ENCODE measurements around the gene TPI1.

Gene TPI1

DNA sequence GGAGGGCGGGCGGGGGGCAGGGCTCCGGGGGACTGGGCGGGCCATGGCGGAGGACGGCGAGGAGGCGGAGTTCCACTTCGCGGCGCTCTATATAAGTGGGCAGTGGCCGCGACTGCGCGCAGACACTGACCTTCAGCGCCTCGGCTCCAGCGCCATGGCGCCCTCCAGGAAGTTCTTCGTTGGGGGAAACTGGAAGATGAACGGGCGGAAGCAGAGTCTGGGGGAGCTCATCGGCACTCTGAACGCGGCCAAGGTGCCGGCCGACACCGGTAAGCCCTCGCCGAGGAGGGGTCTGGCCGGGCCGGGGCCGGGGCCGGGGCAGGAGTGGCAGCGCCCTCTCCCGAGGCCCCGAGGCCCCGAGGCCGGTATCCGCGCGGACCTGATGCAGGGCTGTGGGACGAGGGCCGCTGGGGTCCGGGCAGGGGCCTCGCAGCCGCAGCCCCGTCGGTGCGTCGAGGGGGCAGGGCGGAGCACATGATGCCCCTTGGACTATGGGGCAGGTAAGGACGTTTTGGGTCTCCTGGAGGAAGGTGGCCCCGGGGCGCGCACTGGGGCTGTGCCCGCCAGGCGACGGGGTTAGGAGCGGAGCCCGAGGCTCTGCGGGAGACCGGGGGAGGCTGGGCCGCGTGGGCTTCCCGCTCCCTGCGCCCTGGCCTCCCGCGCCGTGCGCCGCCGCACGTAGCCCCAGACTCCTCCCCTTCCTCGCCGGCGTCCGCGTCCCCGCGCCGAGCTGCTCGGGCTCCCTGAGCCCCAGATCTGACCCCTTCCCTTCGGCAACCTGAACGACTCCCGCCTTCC lies at the start of gene TPI1:
TSS of gene TPI1 (plus strand) at position 119 of the 798 bp plus-strand sequence. CDS start at position 155, 36 bp downstream.
- DNase-seq (ENCODE audit: low read depth in 2 of 2) = peak; percentile 58 to 75

DNA sequence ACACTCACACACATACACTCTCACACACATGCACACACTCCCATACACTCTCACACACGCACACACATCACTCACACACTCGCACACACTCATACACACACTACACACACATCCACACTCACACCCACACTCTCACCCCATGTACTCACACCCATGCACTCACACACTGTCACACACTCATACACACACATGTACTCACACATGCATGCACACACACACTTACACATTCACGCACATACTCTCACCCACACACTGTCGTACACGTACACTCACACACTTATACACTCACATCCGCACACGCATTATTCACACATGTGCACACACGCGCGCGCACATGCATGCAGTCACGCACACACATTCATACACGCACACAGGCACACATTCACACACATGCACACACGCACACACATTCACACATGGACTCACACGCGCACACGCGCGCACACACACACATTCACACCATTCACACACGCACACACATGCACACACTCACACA lies 49.6 kb upstream of the TPI1 start:
- DNase-seq (ENCODE audit: low read depth in 2 of 2) = no peak

DNA sequence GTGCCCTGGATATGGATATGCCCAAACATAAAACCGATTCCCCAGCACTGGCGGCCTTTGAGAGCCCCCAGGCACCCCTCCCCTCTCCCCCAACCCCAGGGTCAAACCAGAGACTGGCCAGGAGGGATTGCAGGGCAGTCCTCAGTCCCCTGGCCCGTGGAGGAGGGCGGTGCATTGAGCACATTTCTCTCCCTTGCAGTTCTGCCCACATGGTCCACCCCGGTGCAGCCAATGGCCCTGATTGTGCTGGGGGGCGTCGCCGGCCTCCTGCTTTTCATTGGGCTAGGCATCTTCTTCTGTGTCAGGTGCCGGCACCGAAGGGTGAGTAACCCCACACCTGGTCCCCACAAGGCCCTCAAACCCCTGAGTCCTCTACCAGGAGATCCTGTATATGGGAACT lies 49.1 kb upstream of the TPI1 start:
- no peak for DNase-seq (ENCODE audit: low read depth in 2 of 2)

DNA sequence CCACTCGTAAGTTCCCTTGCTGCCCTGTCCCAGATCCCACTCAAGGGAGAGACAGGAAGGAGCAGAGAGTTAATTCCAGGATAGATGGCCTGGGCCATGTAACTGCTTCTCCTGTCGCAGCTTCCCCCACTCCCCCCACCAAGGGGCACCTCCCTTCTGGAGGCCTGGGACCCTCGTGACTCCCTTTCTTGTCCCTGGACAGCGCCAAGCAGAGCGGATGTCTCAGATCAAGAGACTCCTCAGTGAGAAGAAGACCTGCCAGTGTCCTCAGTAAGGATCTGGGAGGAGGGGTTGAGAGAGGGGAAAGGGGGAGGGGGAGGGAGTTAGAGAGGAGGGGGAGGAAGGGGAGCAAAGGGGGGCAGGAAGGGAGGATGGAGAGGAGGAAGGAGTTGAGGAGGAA lies 48.7 kb upstream of the TPI1 start:
- DNase-seq (ENCODE audit: low read depth in 2 of 2) = no peak

DNA sequence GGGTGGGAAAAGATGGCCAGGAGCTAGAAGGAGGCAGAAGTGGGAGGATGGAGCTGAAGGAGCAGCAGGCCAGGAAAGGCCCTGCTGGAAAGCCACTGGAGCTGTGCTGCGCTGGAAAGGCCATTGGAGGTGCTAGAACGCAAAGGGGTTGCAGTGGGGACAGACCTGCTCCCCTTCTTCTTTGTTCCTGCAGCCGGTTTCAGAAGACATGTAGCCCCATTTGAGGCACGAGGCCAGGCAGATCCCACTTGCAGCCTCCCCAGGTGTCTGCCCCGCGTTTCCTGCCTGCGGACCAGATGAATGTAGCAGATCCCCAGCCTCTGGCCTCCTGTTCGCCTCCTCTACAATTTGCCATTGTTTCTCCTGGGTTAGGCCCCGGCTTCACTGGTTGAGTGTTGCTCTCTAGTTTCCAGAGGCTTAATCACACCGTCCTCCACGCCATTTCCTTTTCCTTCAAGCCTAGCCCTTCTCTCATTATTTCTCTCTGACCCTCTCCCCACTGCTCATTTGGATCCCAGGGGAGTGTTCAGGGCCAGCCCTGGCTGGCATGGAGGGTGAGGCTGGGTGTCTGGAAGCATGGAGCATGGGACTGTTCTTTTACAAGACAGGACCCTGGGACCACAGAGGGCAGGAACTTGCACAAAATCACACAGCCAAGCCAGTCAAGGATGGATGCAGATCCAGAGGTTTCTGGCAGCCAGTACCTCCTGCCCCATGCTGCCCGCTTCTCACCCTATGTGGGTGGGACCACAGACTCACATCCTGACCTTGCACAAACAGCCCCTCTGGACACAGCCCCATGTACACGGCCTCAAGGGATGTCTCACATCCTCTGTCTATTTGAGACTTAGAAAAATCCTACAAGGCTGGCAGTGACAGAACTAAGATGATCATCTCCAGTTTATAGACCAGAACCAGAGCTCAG lies 48.0 kb upstream of the TPI1 start:
- no peak for DNase-seq (ENCODE audit: low read depth in 2 of 2)

DNA sequence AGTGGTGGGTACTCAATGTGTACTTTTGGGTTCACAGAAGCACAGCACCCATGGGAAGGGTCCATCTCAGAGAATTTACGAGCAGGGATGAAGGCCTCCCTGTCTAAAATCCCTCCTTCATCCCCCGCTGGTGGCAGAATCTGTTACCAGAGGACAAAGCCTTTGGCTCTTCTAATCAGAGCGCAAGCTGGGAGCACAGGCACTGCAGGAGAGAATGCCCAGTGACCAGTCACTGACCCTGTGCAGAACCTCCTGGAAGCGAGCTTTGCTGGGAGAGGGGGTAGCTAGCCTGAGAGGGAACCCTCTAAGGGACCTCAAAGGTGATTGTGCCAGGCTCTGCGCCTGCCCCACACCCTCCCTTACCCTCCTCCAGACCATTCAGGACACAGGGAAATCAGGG lies 47.2 kb upstream of the TPI1 start:
- no peak for DNase-seq (ENCODE audit: low read depth in 2 of 2)

DNA sequence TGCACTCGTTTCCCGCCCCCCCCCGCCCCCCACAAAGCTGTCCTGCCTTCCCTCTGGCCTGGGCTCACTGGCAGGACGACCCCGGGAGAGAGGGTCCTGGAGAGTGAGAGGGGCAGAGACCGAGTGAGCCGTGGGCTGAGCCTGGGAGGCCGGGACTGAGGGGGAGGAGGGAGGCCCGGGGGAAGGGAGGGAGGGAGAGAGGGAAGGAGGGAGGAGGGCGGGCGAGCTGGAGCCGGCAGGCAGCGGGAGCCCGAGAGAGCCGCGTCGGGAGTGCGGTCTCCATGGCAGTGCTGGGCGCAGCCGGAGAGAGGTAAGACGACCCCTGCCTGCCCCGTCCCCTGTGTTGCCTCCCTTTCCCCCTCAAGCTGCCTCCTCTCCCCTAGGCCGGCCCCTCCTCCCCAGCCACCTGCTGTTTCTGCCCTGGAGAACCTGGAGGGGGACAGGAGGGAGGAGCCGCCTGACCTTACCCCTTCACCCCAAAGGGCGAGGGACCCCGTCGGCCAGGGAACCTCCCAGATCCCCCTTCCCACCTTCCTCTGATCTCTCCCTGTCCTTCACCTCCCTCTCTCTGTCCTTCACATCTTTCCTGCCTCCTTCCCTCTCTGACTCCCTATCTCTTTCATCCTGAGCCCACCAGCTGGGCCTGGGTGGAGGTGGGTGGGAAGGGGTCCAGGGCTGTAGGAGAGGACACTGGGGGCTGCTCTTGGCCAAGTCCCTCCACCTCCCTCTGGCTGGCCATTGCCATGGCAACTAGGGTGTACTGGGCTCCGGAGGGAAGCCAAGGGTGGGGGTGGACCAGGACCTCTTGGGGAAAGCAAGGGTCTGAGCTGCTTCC lies 45.5 kb upstream of the TPI1 start, which contains the start of gene GPR162:
TSS of gene GPR162 (plus strand) at position 231 of the 835 bp plus-strand sequence. CDS start 2,078 bp downstream, outside the sequence.
- DNase-seq (ENCODE audit: low read depth in 2 of 2) = no peak

DNA sequence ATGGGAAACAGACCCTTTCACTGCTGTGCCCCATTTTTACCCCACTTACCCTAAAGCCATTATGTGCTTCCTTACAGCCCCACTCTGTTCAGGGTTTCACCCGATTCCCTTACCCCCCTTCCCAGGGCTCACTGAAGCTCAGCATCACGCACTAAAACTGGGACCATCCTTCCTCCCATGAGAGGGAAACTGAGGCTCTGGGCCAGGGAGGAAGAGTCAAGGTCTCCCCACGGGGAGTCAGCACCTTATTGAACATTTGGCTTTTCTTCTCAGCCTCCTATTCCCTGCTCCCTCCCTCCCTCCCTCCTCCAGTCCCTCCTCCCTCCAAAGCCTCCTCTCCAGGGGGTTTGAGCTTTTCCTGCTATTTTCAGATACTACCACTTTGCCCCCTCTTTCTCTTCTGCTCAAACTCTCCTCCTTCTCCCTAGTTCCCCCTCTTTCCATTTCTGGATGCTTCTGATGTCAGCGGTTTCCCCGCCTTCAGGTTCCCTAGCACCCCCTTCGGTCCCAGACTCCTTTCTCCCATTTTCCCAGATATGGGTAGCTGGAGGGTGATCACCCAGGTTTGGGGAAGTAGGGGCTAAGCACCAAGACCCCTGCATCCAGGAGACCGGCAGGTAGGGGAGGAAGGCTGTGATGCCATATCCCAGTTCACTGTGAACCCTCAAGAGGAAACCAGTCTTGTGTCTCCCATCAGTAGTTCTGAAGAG lies 44.8 kb upstream of the TPI1 start:
- no peak for DNase-seq (ENCODE audit: low read depth in 2 of 2)

DNA sequence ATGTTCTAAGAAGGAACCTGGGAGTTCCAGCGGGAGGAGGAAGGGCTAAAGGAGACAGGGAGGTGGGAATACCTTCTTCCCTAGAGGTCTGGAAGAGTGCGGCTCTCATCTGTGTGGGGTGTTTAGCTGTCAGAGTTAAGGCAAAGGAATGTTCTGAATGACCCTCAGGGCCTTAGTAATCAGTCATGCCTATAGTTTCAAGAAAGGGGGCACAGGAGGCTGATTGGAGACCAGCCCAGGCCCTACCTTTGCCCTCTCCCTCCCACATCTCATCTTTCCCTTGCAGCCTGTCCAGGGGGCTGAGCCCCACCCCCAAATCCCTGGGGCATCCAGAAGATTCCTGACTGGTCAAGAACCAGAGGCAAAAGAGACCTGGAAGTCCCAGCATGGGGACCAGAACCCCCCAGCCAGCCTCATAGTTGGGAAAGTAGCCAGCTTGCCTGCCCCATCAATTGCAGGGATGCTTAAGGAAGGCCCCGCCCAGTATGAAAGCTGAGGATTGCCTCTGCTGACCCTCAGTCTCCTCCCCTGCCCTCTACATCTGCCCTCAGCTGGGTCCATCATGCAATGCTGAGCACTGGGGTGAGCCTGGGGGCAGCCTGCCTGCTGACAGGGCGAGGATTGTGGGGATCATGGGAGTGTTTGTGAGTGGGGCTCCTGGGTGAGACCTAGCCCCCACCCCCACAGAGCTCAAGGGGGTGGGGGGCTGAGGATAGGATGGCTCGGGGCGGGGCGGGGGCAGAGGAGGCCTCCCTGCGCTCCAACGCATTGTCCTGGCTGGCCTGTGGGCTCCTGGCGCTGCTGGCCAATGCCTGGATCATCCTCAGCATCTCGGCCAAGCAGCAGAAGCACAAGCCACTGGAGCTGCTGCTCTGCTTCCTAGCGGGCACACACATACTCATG lies 43.9 kb upstream of the TPI1 start:
- no peak for DNase-seq (ENCODE audit: low read depth in 2 of 2)

DNA sequence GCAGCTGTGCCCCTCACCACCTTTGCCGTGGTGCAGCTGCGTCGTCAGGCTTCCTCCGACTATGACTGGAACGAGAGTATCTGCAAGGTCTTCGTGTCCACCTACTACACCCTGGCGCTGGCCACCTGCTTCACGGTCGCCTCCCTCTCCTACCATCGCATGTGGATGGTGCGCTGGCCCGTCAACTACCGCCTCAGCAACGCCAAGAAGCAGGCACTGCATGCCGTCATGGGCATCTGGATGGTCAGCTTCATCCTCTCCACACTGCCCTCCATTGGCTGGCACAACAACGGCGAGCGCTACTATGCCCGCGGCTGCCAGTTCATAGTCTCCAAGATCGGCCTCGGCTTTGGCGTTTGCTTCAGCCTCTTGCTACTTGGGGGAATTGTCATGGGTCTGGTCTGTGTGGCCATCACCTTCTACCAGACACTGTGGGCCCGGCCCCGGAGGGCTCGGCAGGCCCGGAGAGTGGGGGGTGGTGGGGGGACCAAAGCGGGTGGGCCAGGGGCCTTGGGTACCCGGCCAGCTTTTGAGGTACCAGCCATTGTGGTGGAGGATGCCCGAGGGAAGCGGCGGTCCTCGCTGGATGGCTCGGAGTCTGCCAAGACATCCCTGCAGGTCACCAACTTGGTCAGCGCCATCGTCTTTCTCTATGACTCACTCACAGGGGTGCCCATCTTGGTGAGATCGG lies 43.1 kb upstream of the TPI1 start:
- no peak for DNase-seq (ENCODE audit: low read depth in 2 of 2)

DNA sequence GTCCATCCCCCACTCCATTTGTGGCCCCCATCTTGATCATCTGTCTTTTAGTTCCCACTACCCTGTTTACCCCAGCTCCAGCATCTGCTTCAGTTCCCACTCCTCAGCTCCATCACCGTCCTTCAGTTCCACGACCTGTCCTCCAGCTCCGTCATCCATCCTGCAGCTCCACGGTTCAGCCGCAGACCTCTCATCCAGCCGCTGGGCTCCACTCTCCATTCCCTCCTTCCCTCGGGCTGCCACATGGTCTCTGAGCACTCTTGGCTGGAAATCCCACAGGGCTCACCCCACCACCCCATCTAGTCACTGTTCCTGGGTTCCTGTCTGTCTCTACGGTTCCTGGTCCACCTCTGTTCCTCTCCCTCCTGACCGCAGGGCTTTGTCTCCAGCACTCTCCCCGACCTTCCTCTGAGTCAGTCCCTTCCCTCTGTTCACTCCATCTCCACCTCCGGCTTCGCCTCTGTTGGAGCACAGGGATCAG lies 42.4 kb upstream of the TPI1 start:
- DNase-seq (ENCODE audit: low read depth in 2 of 2) = no peak

DNA sequence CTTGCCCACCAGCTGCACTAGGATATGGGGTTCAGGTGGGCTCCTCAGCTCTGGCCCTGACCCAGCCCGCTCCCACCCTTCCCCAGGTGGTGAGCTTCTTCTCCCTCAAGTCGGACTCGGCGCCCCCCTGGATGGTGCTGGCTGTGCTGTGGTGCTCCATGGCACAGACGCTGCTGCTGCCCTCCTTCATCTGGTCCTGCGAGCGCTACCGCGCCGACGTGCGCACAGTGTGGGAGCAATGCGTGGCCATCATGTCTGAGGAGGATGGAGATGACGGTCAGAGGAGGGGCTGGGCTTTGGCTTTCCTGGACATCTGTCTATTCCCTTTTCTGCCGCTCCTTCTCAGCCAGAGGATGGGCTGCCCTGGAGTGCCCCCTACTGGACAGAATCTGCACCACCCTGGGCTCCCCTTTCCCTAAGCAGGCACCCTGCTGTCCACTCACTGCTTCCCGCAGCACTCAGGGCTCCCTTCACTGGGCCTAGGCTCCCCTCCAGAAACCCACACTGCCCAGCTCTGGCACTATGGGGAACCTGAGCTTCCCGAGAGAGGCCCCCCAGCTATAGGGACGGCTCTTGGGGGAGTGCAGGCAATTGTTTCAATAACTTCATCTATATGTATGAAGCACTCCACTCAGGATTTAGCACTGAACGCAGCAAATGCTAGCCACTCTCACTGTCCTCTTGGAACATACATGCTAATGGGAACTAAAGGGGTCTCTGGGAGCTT lies 41.8 kb upstream of the TPI1 start:
- peak; percentile 41 to 48 for DNase-seq (ENCODE audit: low read depth in 2 of 2)

DNA sequence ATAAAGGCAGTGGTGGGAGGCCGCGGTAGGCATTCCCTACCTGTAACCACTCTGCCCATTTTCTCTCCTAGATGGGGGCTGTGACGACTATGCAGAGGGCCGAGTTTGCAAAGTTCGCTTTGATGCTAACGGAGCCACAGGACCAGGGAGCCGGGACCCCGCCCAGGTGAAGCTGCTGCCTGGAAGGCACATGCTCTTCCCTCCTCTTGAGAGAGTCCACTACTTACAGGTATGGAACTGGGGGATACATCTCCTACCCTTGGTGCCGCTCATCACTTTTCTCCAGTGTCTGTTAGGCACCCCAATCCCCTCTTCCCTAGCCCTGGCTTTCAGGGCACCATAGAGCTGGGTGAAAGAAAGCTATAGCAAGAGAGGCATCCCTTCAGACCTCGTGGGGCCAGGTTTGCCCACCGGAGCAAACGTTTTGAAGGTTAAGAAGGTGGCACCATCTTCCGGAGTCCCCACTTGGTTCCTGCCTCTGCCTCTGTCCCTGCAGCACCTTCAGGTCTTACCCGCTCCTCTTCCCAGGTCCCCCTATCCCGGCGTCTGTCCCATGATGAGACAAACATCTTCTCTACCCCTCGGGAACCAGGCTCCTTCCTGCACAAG lies 41.1 kb upstream of the TPI1 start:
- DNase-seq (ENCODE audit: low read depth in 2 of 2) = no peak

DNA sequence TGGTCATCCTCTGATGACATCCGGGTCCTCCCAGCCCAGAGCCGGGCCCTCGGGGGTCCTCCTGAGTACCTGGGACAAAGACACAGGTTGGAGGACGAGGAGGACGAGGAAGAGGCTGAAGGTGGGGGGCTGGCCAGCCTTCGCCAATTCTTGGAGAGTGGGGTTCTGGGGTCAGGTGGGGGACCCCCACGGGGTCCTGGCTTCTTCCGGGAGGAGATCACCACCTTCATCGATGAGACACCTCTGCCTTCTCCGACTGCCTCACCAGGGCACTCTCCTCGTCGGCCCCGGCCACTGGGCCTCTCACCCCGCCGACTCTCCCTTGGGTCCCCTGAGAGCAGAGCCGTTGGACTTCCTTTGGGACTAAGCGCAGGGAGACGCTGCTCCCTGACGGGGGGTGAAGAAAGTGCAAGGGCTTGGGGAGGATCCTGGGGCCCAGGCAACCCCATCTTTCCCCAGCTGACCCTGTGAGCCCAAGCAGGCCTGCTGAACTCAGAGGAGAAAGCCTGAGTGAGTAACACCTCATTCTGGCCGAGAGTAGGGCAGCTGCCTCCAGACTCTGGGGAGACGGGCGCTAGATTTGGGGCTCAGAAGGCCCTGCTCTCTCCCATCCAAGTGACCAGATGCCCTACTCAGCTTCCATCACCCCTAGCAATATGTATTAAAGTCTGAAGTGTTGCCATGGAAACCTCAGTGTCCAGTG lies 40.4 kb upstream of the TPI1 start:
- no peak for DNase-seq (ENCODE audit: low read depth in 2 of 2)

DNA sequence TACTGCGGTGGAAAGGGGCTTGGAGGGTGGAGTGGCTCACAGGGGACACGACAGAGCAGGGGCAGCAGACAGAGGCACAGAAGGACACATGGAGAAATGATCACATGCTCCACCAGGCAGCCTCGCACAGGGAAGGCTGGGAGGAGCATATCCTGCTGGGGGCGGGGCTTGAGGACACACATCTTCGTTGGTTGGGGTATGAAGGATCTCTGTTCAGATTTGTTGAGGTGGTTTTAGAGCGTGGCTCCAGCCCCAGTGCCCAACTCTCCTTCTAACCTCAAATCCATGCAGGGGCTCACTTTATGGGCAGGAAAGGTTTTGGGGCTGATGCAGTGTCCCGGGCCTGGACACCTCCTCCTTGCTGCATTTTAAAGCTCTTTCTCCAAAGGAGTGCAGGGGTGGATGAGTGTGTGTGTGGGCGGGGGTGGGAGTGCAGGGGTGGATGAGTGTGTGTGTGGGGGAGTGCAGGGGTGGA lies 39.9 kb upstream of the TPI1 start:
- peak in 1 of 2 donors; percentile 26 for DNase-seq (ENCODE audit: low read depth in 2 of 2)

DNA sequence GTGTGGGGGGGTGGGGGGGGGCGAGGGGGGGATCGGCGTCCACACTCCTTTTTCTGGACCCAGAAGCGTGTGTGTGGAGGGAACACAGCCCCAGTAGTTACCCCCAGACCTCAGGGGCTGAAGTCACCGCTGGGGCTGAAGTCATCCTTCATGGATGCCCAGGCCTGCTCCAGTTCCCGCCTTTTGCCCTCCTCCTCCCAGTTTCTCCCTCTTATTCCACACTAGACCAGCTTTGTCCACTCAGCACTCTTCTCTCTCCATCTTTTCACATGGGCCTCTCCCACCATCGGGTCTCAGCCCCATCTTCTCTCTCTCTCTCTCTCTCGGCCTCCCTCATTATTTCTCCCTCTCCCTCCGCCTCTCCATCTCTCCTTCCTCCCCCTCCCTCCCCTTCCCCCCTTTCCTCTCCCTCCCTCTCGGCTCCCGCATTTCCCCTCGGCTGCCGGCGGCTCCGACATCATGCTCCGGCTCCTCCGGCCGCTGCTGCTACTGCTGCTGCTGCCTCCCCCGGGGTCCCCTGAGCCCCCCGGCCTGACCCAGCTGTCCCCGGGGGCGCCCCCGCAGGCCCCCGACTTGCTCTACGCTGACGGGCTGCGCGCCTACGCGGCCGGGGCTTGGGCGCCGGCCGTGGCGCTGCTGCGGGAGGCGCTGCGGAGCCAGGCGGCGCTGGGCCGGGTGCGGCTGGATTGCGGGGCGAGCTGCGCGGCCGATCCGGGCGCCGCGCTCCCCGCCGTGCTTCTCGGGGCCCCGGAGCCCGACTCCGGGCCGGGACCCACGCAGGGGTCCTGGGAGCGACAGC lies 39.1 kb upstream of the TPI1 start, which contains the start of gene P3H3:
TSS of gene P3H3 (plus strand) at position 426 of the 799 bp plus-strand sequence. CDS start at position 460, 34 bp downstream.
- no peak for DNase-seq (ENCODE audit: low read depth in 2 of 2)
